DOHH2 (cell line): ENCODE measurements around the gene TMEM95.

ENCODE experiments used
- CTCF ChIP-seq: fragments of 200-600 bp; sonication (generic); IDR thresholded peaks from one replicate; pipeline ENCODE4 v1.5.1; 2014; ENCODE audit warnings: antibody characterized with exemption, mild to moderate bottlenecking, low read depth, low read length; ENCODE audit not compliant: poor library complexity, severe bottlenecking
- EZH2phosphoT487 ChIP-seq: fragments of 200-600 bp; sonication (generic); IDR thresholded peaks from 2 replicates; pipeline ENCODE4 v1.6.1; 2017; ENCODE audit warnings: borderline replicate concordance, mild to moderate bottlenecking, antibody characterized with exemption, low read length, moderate library complexity, mixed read lengths

DNA sequence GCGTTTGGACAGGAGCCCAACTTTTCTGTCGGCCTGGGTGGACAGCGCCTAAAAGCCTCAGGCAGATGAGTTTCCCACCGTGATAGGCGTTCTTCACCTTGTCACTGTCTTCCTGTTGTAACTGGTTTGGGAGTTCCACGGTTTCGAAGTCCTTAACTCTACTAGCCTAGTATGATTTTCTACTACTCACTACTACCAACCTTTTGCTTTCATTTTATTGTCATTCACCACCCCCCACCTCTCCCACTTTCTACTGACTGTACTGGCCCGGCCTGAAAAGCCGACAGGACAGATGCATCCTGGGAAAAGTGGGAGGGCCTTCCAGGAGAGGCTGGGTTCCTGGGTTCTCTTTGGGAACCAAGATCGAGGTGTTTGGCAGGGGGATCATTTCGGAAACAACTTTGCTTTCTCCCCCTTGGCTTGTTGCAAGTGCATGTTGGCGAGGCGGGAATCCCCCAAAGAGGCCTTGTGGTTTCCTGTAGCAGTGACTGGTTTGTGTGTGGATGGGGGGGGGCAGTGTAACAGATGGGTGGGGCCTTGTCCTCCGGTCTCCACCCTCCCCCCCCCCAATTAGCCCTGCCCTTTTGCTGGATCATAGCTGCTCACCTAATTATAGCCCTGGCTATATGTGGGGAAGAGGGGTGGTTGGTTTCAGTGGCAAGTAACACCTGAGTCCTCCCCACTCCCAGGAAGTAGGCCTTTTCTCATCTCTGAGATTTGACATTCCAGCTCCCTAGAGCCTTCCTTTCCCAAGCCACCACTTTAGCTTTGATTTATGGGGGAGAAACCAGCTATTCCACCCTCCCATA, 46.1 kb upstream of the TMEM95 start:
- TF ChIP-seq CTCF: no peak
- no peak for TF ChIP-seq EZH2phosphoT487
